ENCODE measurements around the gene COA3. TPM values are rescaled to one million over a fixed set of nuclear protein-coding genes. Genes with fewer than 3 reads are reported as not detected.
A peak's percentile ranks its signal among the peaks of the same experiment; 100 is the strongest.

The COA3 gene
- total RNA-seq, 1 experiment from 2014 or later, result 74.2 TPM

- H3K4ac ChIP-seq (ENCODE audit: low read depth, low read length), result no peak overlapping the region
- Mint-ChIP-seq H3K4me1 (peaks cover 6 to 7% of the 10 kb centered on the region in 2 experiments), H3K36me3 (ENCODE audit: insufficient read depth in 1 of 3, low read depth in 3 of 3) (peaks cover 5 to 24% (median 20%) of the 10 kb centered on the region in 3 experiments; a peak in 6 of 7 replicates), H3K4me3 (peak overlapping the region; percentile 92), H3K9me3 (peaks cover 5 to 8% of the 10 kb centered on the region in 2 experiments), H3K27me3 (ENCODE audit: low read depth) (peaks cover 30% of the 10 kb centered on the region), H3K27ac (peak overlapping the region in 2 of 3 experiments; percentile 52 to 83; a peak in 3 of 7 replicates)
- no peak overlapping the region for H3K18ac ChIP-seq (ENCODE audit: insufficient read length, low read depth, low read length)
- no peaks in the 10 kb centered on the region for H3K79me2 ChIP-seq (ENCODE audit: insufficient read depth, low read length)
- H3K4me1 ChIP-seq (ENCODE audit: insufficient read depth, low read length), result no peaks in the 10 kb centered on the region; the same call in 1 of the 2 replicates
- H3K23ac ChIP-seq (ENCODE audit: insufficient read length, low read depth, low read length), result no peak overlapping the region
- H2AFZ ChIP-seq (ENCODE audit: low read length), result no peak overlapping the region
- no peak overlapping the region for H4K91ac ChIP-seq (ENCODE audit: insufficient read length, low read depth, low read length)
- H2BK15ac ChIP-seq (ENCODE audit: low read depth, low read length), result no peak overlapping the region
- H2AK5ac ChIP-seq (ENCODE audit: insufficient read length, low read length), result no peak overlapping the region
- WGBS (ENCODE audit: extremely low coverage, insufficient read length, low lambda C conversion rate), result no CpG with 5 or more reads among the region's 10 CpGs
- H3K27me3 ChIP-seq (ENCODE audit: insufficient read depth, low read length), result no peaks in the 10 kb centered on the region
- H3K27ac ChIP-seq (ENCODE audit: insufficient read length, low read depth, low read length), result no peak overlapping the region
- no peak overlapping the region for H3K56ac ChIP-seq (ENCODE audit: insufficient read length, low read depth, low read length)
- H3K23me2 ChIP-seq (ENCODE audit: insufficient read length, low read depth, low read length, poor library complexity, severe bottlenecking), result no peaks in the 10 kb centered on the region
- no peak overlapping the region for H2BK20ac ChIP-seq (ENCODE audit: low read depth, low read length, poor library complexity, severe bottlenecking)
- no peaks in the 10 kb centered on the region for H4K20me1 ChIP-seq (ENCODE audit: control insufficient read depth, insufficient read depth, insufficient read length)
- H3K9me3 ChIP-seq (ENCODE audit: control insufficient read depth, low read depth, low read length), result no peaks in the 10 kb centered on the region
- TF ChIP-seq CTCF (conservative IDR thresholded peaks at IDR 0.05), result no peak
- H2BK5ac ChIP-seq (ENCODE audit: insufficient read length, low read length), result no peak overlapping the region
- no peaks in the 10 kb centered on the region for H3K79me1 ChIP-seq (ENCODE audit: insufficient read depth, low read depth, low read length, poor library complexity, severe bottlenecking)
- DNase-seq, result no peak
- H3K14ac ChIP-seq (ENCODE audit: insufficient read depth, low read length), result no peak overlapping the region
- H4K8ac ChIP-seq (replicated peaks; ENCODE audit: insufficient read length, low read depth, low read length), result no peak overlapping the region
- H2BK12ac ChIP-seq (ENCODE audit: insufficient read length, low read depth, low read length), result no peak overlapping the region
- peak overlapping the region; percentile 86 for H3K9ac ChIP-seq (ENCODE audit: extremely low read depth, insufficient read length, low read length)
- no peak overlapping the region for H3T11ph ChIP-seq (ENCODE audit: low read length)
- H4K5ac ChIP-seq (ENCODE audit: insufficient read length, low read depth, low read length), result no peak overlapping the region
- H3K4me2 ChIP-seq (ENCODE audit: insufficient read depth, insufficient read length, low read length), result peak overlapping the region; percentile 70
- H2BK120ac ChIP-seq (ENCODE audit: low read depth, low read length, poor library complexity, severe bottlenecking), result no peak overlapping the region
Measured at GRCh38 chr17:42798011-42798382, 507 bp downstream of the COA3 start.

Data from H9 (cell line).